ENCODE measurements around the gene PPP2CA.

The PPP2CA gene

GRCh38 chr5:134195666-134196065 is 30.2 kb downstream of the PPP2CA start:
- in situ Hi-C loops (cut with MboI; ENCODE audit: low sequenced_read_pairs, unreplicated experiment) = loop anchor here (10.0 kb wide), 1 partner anchor 389 kb away; no protein-coding TSS in a partner anchor
- TF ChIP-seq CTCF (IDR thresholded peaks at IDR 0.05; ENCODE audit: borderline replicate concordance, control extremely low read depth, extremely low read depth, insufficient read depth, missing control alignments) = no peak
- no peak for DNase-seq (ENCODE audit: low spot score)

GRCh38 chr5:134189031-134189430 is 36.8 kb downstream of the PPP2CA start:
- in situ Hi-C loops (cut with MboI; ENCODE audit: low sequenced_read_pairs, unreplicated experiment) = loop anchor here (10.0 kb wide), 1 partner anchor 96 kb away; no protein-coding TSS in a partner anchor
- TF ChIP-seq CTCF (IDR thresholded peaks at IDR 0.05; ENCODE audit: borderline replicate concordance, control extremely low read depth, extremely low read depth, insufficient read depth, missing control alignments) = no peak
- no peak for DNase-seq (ENCODE audit: low spot score)

GRCh38 chr5:134188092-134188491 is 37.8 kb downstream of the PPP2CA start:
- no peak for DNase-seq (ENCODE audit: low spot score)
- in situ Hi-C loops (cut with MboI; ENCODE audit: low sequenced_read_pairs, unreplicated experiment) = loop anchor here (10.0 kb wide), 1 partner anchor 97 kb away; no protein-coding TSS in a partner anchor
- TF ChIP-seq CTCF (IDR thresholded peaks at IDR 0.05; ENCODE audit: borderline replicate concordance, control extremely low read depth, extremely low read depth, insufficient read depth, missing control alignments) = no peak

- in situ Hi-C loops (cut with MboI; ENCODE audit: low sequenced_read_pairs, unreplicated experiment) = loop anchor here (10.0 kb wide), 1 partner anchor 100 kb away; no protein-coding TSS in a partner anchor
- DNase-seq (ENCODE audit: low spot score) = peak; percentile 82
- peak; percentile 91 for TF ChIP-seq CTCF (IDR thresholded peaks at IDR 0.05; ENCODE audit: borderline replicate concordance, control extremely low read depth, extremely low read depth, insufficient read depth, missing control alignments)
Measured at GRCh38 chr5:134184155-134185135, 41.4 kb downstream of the PPP2CA start.

- TF ChIP-seq CTCF (IDR thresholded peaks at IDR 0.05; ENCODE audit: borderline replicate concordance, control extremely low read depth, extremely low read depth, insufficient read depth, missing control alignments) = no peak
- in situ Hi-C loops (cut with MboI; ENCODE audit: low sequenced_read_pairs, unreplicated experiment) = loop anchor here (10.0 kb wide), 1 partner anchor 101 kb away; no protein-coding TSS in a partner anchor
- DNase-seq (ENCODE audit: low spot score) = no peak
Measured at GRCh38 chr5:134183481-134183880, 42.4 kb downstream of the PPP2CA start.

- in situ Hi-C loops (cut with MboI; ENCODE audit: low sequenced_read_pairs, unreplicated experiment) = no loop called here
- DNase-seq (ENCODE audit: low spot score) = no peak
- no peak for TF ChIP-seq CTCF (IDR thresholded peaks at IDR 0.05; ENCODE audit: borderline replicate concordance, control extremely low read depth, extremely low read depth, insufficient read depth, missing control alignments)
Measured at GRCh38 chr5:134178096-134178419, 47.8 kb downstream of the PPP2CA start.
